ENCODE results near the gene PTPRF.

DNA sequence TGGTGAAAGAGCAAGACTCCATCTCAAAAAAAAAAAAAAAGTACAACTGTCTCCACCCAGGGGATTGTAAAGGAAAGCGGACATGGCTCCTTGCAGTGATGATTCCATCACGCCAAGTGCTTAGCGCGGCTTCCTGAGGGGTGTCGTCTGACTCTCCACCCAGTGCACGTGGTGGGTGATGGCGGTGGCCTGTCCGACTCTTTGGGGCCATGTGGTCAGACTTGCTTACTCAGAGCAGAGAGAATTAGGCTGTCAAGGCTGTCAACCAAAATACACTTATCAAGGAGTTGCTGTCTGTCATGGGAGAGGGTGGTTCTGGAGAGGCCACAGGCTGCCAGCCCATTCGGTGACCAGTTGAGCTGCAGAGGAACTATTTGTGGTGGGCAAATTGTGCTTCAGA lies 49.4 kb downstream of the PTPRF start:
- TF ChIP-seq, protein P1, sequence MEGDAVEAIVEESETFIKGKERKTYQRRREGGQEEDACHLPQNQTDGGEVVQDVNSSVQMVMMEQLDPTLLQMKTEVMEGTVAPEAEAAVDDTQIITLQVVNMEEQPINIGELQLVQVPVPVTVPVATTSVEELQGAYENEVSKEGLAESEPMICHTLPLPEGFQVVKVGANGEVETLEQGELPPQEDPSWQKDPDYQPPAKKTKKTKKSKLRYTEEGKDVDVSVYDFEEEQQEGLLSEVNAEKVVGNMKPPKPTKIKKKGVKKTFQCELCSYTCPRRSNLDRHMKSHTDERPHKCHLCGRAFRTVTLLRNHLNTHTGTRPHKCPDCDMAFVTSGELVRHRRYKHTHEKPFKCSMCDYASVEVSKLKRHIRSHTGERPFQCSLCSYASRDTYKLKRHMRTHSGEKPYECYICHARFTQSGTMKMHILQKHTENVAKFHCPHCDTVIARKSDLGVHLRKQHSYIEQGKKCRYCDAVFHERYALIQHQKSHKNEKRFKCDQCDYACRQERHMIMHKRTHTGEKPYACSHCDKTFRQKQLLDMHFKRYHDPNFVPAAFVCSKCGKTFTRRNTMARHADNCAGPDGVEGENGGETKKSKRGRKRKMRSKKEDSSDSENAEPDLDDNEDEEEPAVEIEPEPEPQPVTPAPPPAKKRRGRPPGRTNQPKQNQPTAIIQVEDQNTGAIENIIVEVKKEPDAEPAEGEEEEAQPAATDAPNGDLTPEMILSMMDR (IDR thresholded peaks at IDR 0.05) = no peak
- TF ChIP-seq POLR2AphosphoS5 (IDR thresholded peaks at IDR 0.05) (no peak), POLR2A (IDR thresholded peaks at IDR 0.05) (no peak)
